Colonic mucosa (tissue), 4 donors: ENCODE results near the gene EHD1. TPM values are rescaled to one million over a fixed set of nuclear protein-coding genes. Genes with fewer than 3 reads are reported as not detected.

Experiments
- DNase-seq: peaks from one replicate; pipeline ENCODE4 v3.0.0-alpha.2; 2020
- H3K27ac ChIP-seq: fragments of 200-600 bp; one replicate; pipeline ENCODE4 v1.8.0; 2021
- H3K27me3 ChIP-seq: fragments of 200-600 bp; one replicate; pipeline ENCODE4 v1.8.0; 2021
- H3K36me3 ChIP-seq: fragments of 200-600 bp; one replicate; pipeline ENCODE4 v1.8.0; 2021
- H3K4me1 ChIP-seq: fragments of 200-600 bp; one replicate; pipeline ENCODE4 v1.8.0; 2021; ENCODE audit warnings: mild to moderate bottlenecking
- H3K4me3 ChIP-seq: fragments of 200-600 bp; one replicate; pipeline ENCODE4 v1.8.0; 2021
- H3K9ac ChIP-seq, 2 donors: one replicate each; pipeline ENCODE4 v1.7.0; 2013; ENCODE audit warnings: control low read depth in 2 of 2, low read depth in 2 of 2, low read length in 2 of 2
- H3K9me3 ChIP-seq: fragments of 200-600 bp; one replicate; pipeline ENCODE4 v1.8.0; 2021
- intact Hi-C: fragments of 100-400 bp; cut with DNase I; formaldehyde crosslinking; loops from one replicate; pipeline ENCODE4 v1.14.1; 2022
- total RNA-seq, 2 donors: library from RNA; stranded (reverse); fragmentation: NEBNext Ultra II Directional in 1 of 2; extraction: Animal tissue kit (Norgen Biotek cat#: 25700) in 1 of 2; gene quantifications; one replicate each; pipeline ENCODE4 v1.2.1, GENCODE V29; 2021
- TF ChIP-seq, protein P1 (sequence below): fragments of 200-600 bp; IDR thresholded peaks from one replicate; pipeline ENCODE4 v1.8.0; 2022; ENCODE audit warnings: antibody characterized with exemption, mild to moderate bottlenecking
- donor health status: healthy.
- donor health status: DM: no; HTN: no; CAD: no.
- donor health status: DM: no; HTN: no; CAD: no.

EHD1 gene
- total RNA-seq, 2 donors from 2014 or later: 66.5 to 72.3 TPM

GRCh38 chr11:64913171-64913727 is 34.8 kb upstream of the EHD1 start:
- no peaks in the 10 kb centered on the region for H3K27me3 ChIP-seq
- H3K9me3 ChIP-seq: no peaks in the 10 kb centered on the region
- peaks cover 8% of the 10 kb centered on the region for H3K36me3 ChIP-seq
- no peak for DNase-seq
- intact Hi-C loops: no loop called here
- H3K9ac ChIP-seq: no peak overlapping the region
- H3K4me1 ChIP-seq: peaks cover 5% of the 10 kb centered on the region
- no peak overlapping the region for H3K4me3 ChIP-seq
- TF ChIP-seq, protein P1, sequence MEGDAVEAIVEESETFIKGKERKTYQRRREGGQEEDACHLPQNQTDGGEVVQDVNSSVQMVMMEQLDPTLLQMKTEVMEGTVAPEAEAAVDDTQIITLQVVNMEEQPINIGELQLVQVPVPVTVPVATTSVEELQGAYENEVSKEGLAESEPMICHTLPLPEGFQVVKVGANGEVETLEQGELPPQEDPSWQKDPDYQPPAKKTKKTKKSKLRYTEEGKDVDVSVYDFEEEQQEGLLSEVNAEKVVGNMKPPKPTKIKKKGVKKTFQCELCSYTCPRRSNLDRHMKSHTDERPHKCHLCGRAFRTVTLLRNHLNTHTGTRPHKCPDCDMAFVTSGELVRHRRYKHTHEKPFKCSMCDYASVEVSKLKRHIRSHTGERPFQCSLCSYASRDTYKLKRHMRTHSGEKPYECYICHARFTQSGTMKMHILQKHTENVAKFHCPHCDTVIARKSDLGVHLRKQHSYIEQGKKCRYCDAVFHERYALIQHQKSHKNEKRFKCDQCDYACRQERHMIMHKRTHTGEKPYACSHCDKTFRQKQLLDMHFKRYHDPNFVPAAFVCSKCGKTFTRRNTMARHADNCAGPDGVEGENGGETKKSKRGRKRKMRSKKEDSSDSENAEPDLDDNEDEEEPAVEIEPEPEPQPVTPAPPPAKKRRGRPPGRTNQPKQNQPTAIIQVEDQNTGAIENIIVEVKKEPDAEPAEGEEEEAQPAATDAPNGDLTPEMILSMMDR: no peak
- H3K27ac ChIP-seq: no peak overlapping the region

DNA sequence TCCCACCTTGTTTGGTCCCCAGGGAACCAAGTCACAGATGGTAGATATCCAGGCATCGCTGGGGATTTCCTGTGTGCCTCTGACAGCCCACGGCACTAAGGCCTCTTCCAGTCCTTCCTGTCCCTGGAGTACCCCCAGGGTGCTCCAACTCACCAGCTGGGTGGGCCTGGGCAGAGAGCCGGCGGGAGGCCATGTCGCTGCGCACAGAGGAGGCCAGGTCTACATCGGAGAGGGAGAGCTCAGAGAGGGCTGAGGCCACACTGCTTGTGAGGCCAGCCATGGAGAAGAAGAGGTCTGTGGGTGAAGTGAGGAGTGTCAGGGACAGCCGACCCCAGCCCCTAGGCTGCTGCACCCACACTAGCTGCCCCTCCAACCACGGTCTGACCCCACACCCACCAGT is 33.3 kb upstream of the EHD1 start:
- Histone ChIP-seq H3K27me3 (no peaks in the 10 kb centered on the region), H3K27ac (no peak overlapping the region), H3K9me3 (no peaks in the 10 kb centered on the region), H3K4me3 (no peak overlapping the region), H3K4me1 (peaks cover 5% of the 10 kb centered on the region), H3K9ac (no peak overlapping the region), H3K36me3 (peaks cover 8% of the 10 kb centered on the region)
- TF ChIP-seq, protein P1: no peak
- intact Hi-C loops: no loop called here
- DNase-seq: no peak

GRCh38 chr11:64911142-64911541 is 32.7 kb upstream of the EHD1 start:
- peaks cover 8% of the 10 kb centered on the region for H3K36me3 ChIP-seq
- H3K4me3 ChIP-seq: no peak overlapping the region
- H3K9ac ChIP-seq: no peak overlapping the region
- H3K27ac ChIP-seq: no peak overlapping the region
- TF ChIP-seq, protein P1: no peak
- intact Hi-C loops: no loop called here
- peaks cover 5% of the 10 kb centered on the region for H3K4me1 ChIP-seq
- DNase-seq: no peak
- H3K27me3 ChIP-seq: no peaks in the 10 kb centered on the region
- no peaks in the 10 kb centered on the region for H3K9me3 ChIP-seq

GRCh38 chr11:64910451-64911093 is 32.2 kb upstream of the EHD1 start:
- DNase-seq: no peak
- intact Hi-C loops: no loop called here
- TF ChIP-seq, protein P1: no peak
- no peak overlapping the region for H3K27ac ChIP-seq
- no peak overlapping the region for H3K4me3 ChIP-seq
- peaks cover 8% of the 10 kb centered on the region for H3K36me3 ChIP-seq
- no peak overlapping the region for H3K9ac ChIP-seq
- H3K9me3 ChIP-seq: no peaks in the 10 kb centered on the region
- H3K4me1 ChIP-seq: peaks cover under 1% of the 10 kb centered on the region
- no peaks in the 10 kb centered on the region for H3K27me3 ChIP-seq

DNA sequence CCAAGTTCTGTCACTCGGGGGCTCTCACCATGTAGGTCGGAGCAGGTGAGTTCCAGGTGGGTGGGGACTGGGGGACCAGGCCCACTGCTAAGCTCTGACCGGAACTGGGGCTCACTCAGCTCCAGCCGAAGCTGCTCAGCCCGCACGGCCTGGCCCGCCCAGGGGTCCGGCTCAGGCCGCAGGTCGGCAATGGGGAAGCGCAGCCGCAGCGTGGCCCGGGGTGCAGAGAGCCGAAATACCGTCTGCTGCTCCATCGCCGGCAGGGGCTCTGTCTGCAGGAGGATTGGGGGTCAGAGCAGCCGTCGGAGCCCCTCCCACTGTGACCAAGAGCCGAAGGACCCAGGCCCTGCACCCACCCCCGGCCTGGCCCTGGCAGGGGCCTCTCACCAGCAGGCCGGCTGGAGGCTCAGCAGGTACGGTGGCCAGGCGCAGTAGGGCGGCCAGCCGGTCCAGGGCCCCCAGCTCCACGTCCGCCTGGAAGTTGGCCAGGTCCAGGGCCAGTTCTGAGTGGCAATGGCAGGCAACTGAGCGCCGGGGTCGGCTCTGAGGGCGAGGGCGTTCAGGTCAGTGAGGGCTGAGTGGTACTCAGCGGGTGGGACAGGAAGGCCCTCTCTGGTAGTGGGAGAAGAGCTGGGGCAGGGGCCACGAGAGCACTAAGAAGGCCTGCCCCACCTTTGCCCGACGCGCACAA is 31.4 kb upstream of the EHD1 start:
- Histone ChIP-seq H3K9ac (no peak overlapping the region), H3K4me1 (no peaks in the 10 kb centered on the region), H3K9me3 (no peaks in the 10 kb centered on the region), H3K27me3 (no peaks in the 10 kb centered on the region), H3K36me3 (peaks cover 8% of the 10 kb centered on the region), H3K27ac (no peak overlapping the region), H3K4me3 (no peak overlapping the region)
- TF ChIP-seq, protein P1: no peak
- DNase-seq: no peak
- intact Hi-C loops: no loop called here
